IPS-20b (cell line): ENCODE data around the gene ETFRF1.

Source experiments
- H3K27ac ChIP-seq: one replicate; pipeline ENCODE4 v1.5.1; 2013; ENCODE audit warnings: low read length
- H3K27me3 ChIP-seq: 2 replicates; pipeline ENCODE4 v1.6.1; 2013; ENCODE audit warnings: mild to moderate bottlenecking, low read length, inconsistent platforms; ENCODE audit not compliant: insufficient read depth
- H3K36me3 ChIP-seq: 2 replicates; pipeline ENCODE4 v1.6.1; 2013; ENCODE audit warnings: low read depth, mild to moderate bottlenecking, inconsistent platforms, low read length, moderate library complexity; ENCODE audit not compliant: insufficient read depth
- H3K4me1 ChIP-seq: 2 replicates; pipeline ENCODE4 v1.6.1; 2013; ENCODE audit warnings: mild to moderate bottlenecking, control low read depth, inconsistent platforms, low read length, moderate library complexity; ENCODE audit not compliant: insufficient read depth
- H3K4me3 ChIP-seq: 2 replicates; pipeline ENCODE4 v1.5.1; 2013; ENCODE audit warnings: mild to moderate bottlenecking, low read length, inconsistent platforms
- H3K9ac ChIP-seq: 2 replicates; pipeline ENCODE4 v1.6.1; 2013; ENCODE audit warnings: low read depth, mild to moderate bottlenecking, inconsistent platforms, low read length, moderate library complexity
- H3K9me3 ChIP-seq: 2 replicates; pipeline ENCODE4 v1.6.1; 2013; ENCODE audit warnings: mild to moderate bottlenecking, low read depth, low read length, inconsistent platforms; ENCODE audit not compliant: insufficient read depth

ETFRF1 gene

DNA sequence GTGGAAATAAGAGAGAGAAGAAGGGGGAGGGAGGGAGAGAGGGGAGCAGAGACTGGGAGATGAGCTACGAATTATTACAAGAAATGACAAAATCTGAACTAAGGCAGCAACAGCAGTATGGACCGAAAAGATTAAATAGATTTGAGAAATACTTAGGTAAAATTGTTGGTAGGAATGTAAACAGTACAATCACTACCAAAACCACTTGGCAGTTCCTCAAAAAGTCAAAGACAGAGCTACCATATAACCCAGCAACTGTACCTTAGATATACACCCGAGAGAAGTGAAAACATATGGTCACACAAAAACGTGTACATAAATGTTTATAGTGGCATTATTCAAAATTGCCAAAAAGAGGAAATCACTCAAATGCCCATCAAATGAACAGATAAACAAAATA, 41.6 kb downstream of the ETFRF1 start:
- Histone ChIP-seq H3K9me3 (no peaks in the 10 kb centered on the region), H3K9ac (no peak overlapping the region), H3K27ac (no peak overlapping the region), H3K36me3 (peaks cover 49% of the 10 kb centered on the region), H3K27me3 (no peaks in the 10 kb centered on the region), H3K4me3 (no peak overlapping the region), H3K4me1 (no peaks in the 10 kb centered on the region)

DNA sequence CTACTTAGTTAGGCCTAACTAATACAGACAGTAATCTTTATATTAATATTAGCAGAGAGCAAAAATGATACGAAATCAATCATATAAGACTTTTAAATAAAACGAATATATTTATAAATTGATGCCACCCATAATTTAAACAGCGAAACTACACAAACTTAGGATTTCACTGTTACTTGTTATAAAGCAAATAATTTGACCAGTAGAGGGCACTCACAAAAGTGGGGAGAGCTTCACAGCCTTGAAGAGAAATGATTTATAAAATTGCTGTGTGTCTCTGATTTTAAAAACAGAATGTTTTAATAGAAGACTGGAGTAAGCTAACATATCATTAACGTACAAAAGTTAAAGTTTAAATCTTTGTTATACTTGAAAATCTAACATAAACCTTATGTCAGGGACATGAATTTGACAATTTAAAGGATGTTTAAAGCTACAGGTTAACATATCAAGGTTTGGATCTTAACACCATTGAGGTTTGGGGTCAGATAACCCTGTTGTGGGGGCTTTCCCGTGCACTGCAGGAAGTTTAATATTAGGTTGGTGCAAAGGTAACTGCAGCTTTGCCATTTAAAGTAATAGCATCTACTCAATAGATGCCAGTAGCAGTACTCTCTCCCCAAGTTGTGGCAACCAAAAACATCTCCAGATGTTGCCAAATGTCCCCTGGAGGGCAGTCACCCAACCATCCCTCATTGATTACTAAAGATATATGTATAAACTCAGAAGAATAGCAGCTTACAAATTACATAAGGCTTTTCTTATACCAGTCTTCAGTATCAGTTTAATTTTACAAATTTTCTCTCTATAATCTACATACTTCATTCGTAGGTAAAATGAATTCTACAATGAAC, 46.4 kb downstream of the ETFRF1 start:
- Histone ChIP-seq H3K9me3 (no peaks in the 10 kb centered on the region), H3K4me3 (no peak overlapping the region), H3K27ac (no peak overlapping the region), H3K27me3 (no peaks in the 10 kb centered on the region), H3K4me1 (no peaks in the 10 kb centered on the region), H3K36me3 (peaks cover 63% of the 10 kb centered on the region), H3K9ac (no peak overlapping the region)

DNA sequence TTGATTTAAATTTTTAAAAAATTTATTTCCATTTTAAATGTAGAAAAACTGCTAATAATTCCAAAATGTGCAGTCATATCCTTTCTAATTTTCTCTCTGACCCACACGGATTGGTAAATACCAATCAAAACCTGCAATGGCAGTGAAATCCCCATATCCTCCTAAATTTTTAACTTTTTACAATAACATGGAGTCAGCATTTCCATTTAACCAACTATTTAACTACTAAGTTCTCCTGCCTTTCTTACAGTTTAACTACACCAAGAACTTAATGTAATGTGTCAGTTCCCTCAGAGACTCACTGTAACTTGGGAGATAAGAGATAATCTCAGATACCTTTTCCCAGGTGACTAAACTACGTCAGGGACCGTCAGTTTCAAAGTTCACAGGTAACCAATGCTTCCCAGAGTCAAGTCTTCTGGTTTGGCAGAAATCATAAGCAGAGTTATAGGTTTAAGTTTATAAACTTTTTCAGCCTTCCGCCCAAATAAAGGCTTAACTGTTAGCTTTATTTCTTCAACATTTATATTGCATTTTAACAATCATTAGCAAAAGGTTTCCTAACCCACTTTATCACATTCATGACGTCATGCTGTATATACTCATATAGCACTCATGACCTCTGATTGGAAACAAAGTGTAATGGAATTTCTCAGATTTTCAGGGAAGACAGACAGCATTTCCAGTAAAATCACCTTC, 48.1 kb downstream of the ETFRF1 start:
- H3K4me3 ChIP-seq: no peak overlapping the region
- H3K4me1 ChIP-seq: no peaks in the 10 kb centered on the region
- H3K9ac ChIP-seq: no peak overlapping the region
- H3K27me3 ChIP-seq: no peaks in the 10 kb centered on the region
- H3K36me3 ChIP-seq: peaks cover 49% of the 10 kb centered on the region
- no peak overlapping the region for H3K27ac ChIP-seq
- no peaks in the 10 kb centered on the region for H3K9me3 ChIP-seq

DNA sequence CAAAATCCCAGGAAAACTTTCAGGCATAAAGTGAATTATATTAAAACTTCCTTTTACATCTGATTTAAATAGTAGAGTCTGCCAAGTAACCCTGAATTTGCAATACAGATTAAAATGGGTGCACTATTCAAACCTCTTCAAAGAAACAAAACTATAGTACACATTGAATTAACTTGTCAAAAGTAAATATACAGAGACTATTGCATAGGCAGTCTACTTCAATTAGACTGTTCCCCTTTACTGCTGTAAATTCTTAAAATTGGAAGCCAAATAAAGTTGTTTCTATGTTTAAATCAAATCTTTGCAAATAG, 48.6 kb downstream of the ETFRF1 start:
- Histone ChIP-seq H3K27ac (no peak overlapping the region), H3K9ac (no peak overlapping the region), H3K36me3 (peaks cover 45% of the 10 kb centered on the region), H3K27me3 (no peaks in the 10 kb centered on the region), H3K9me3 (no peaks in the 10 kb centered on the region), H3K4me1 (no peaks in the 10 kb centered on the region), H3K4me3 (no peak overlapping the region)

DNA sequence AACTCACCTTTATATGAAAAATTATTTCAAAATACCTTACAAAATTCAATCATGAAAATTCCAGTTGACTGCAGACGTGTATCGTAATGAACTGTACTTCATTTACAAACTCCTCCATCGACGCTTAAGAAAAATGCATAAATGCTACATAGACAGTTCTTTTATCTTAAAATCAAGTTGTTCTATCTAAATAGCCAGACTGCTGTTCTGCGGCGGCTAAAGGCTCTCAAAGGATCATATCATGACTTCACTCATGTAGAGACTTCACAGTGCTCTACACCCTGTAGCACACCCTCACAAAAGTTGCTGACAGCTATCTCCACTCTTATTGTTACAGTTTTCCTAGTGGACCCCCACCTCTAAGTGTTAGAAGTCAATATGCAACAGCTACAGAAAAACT, 50.5 kb downstream of the ETFRF1 start:
- H3K27ac ChIP-seq: no peak overlapping the region
- peaks cover 30% of the 10 kb centered on the region for H3K36me3 ChIP-seq
- H3K4me3 ChIP-seq: no peak overlapping the region
- H3K9me3 ChIP-seq: no peaks in the 10 kb centered on the region
- no peaks in the 10 kb centered on the region; the same call in 1 of the 2 replicates for H3K4me1 ChIP-seq
- no peak overlapping the region for H3K9ac ChIP-seq
- no peaks in the 10 kb centered on the region for H3K27me3 ChIP-seq

DNA sequence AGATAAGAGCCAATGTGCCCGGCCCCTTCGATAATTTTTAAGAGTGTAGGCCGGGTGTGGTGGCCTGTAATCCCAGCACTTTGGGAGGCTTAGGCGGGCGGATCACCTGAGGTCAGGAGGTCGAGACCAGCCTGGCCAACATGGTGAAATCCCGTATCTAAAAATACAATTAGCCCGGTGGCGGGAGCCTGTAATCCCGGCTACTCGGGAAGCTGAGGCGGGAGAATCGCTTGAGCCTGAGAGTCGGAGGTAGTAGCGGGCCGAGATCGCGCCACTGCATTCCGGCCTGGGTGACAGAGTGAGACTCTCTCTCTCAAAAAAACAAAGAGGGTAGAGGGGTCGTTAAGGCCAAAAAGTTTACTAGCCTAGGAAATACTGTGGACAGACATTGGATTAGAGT, 53.1 kb downstream of the ETFRF1 start:
- Histone ChIP-seq H3K27ac (no peak overlapping the region), H3K36me3 (peaks cover 25% of the 10 kb centered on the region), H3K9ac (no peak overlapping the region), H3K9me3 (no peaks in the 10 kb centered on the region), H3K27me3 (peaks cover 15% of the 10 kb centered on the region; the same call in 1 of the 2 replicates), H3K4me3 (no peak overlapping the region), H3K4me1 (peaks cover 4% of the 10 kb centered on the region; the same call in 1 of the 2 replicates)

DNA sequence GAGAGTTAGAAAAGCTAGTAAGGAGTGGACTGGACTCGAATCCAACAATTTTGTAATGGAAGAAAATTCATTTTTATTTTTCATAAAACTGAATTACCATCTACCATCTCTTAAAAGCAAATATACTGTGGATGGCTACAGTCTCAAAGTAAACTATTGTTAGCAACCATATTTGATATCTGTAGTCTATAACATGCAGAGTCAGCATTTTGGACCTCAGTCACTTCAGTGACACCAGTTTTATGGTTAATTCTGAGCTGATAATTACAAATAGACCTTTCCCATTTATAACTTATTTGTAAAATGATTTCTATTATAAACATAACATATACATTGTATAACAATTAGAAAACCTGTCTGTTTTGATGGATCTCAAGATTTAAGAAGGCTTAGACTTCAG, 53.7 kb downstream of the ETFRF1 start:
- no peaks in the 10 kb centered on the region for H3K9me3 ChIP-seq
- H3K9ac ChIP-seq: no peak overlapping the region
- peak overlapping the region; percentile 27 for H3K4me3 ChIP-seq
- no peak overlapping the region for H3K27ac ChIP-seq
- H3K36me3 ChIP-seq: peaks cover 19% of the 10 kb centered on the region; the same call in 1 of the 2 replicates
- H3K27me3 ChIP-seq: peaks cover 19% of the 10 kb centered on the region; the same call in 1 of the 2 replicates
- peaks cover 4% of the 10 kb centered on the region; the same call in 1 of the 2 replicates for H3K4me1 ChIP-seq

DNA sequence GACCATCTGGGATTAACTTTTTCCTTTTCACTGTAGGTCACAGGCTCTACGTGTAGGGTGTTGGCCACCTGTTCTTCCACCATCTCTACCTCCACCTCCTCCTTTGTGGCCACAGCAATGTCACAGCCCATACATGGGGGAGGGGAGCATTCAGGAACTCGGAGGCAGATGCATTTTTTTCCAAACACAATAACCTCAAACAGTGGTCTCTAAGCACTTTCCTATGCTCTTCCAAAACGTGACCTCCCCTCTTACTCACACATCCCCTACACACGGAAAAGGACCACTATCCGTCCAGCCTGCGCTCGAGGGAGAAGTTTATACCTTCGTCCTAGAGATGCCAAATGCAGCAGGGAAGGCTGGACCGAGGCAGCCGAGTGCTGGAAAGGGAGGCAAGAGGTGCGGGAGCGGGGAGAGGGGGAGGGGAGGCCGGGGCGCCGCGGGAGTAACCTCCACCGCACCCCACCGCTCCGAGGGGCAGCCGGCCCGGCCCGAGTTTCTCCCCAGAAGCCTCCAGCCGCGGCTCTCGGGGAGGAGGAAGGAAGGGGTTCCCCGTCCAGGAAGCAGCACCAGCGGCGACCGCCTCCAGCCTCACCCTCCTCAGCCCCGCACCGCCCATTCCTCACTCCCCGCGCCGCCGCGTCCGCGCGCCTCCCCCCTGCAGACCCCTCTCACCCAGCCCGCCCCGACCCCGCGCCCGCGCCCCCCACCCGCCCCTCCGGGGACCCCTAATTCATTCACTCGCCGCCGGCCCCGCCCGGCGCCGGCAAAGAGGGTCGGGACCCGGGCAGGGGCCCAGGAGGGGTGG, 55.1 kb downstream of the ETFRF1 start:
- Histone ChIP-seq H3K27ac (no peak overlapping the region), H3K27me3 (peaks cover 19% of the 10 kb centered on the region; the same call in 1 of the 2 replicates), H3K4me3 (peak overlapping the region; percentile 76), H3K9ac (peak overlapping the region; percentile 71; the same call in 1 of the 2 replicates), H3K9me3 (no peaks in the 10 kb centered on the region), H3K36me3 (peaks cover 6% of the 10 kb centered on the region; the same call in 1 of the 2 replicates), H3K4me1 (peaks cover 4% of the 10 kb centered on the region; the same call in 1 of the 2 replicates)

DNA sequence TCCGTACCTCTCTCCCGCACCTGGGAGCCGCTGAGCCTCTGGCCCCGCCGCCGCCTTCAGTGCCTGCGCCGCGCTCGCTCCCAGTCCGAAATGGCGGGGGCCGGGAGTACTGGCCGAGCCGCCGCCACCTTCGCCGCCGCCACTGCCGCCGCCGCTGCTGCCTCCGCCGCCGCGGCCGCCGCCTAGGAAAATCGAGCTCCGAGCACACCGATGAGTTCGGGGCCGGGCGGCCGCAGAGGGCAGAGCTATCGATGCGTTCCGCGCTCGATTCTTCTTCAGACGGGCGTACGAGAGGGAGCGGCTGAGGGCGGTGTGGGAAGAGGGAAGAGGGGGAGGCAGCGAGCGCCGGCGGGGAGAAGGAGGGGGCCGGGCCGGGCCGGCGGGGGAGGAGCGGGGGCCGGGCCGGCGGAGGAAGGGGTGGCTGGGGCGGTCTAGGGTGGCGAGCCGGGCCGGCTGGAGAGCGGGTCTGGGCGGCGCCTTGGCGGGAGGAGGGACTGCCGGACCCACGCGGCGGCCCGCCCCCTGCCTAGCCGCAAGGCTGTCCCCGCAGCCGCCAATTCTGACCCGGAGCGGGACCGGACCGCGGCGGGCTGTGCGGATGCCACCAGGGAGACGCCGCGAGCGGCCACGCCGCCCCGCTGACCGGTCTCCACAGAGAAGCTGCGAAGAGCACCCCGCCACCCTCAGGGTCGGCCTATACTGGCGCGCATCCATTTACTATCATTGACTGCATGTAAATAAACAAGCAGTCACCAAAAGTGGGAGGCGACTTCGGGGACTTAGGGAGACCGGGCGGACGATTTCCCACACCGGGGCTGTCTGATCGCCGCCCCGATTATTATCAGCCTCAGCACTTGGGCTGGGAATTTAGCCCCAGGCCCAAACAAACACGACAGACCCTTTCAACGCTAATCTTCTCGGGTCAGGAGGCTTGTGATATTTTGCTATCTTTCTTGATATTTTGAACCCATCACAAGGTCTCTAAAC, 56.0 kb downstream of the ETFRF1 start, which contains the start of gene KRAS:
Gene KRAS (minus strand): TSS at position 186 of the 987 bp plus-strand sequence.
- H3K4me3 ChIP-seq: peak within 1 kb of the TSS; percentile 76
- H3K9me3 ChIP-seq: no peaks in the 10 kb centered on the region
- peaks cover 19% of the 10 kb centered on the region; the same call in 1 of the 2 replicates for H3K27me3 ChIP-seq
- peaks cover 4% of the 10 kb centered on the region; the same call in 1 of the 2 replicates for H3K4me1 ChIP-seq
- peak within 1 kb of the TSS; percentile 49 for H3K27ac ChIP-seq
- no peaks in the 10 kb centered on the region for H3K36me3 ChIP-seq
- H3K9ac ChIP-seq: peak within 1 kb of the TSS; percentile 72; the same call in 1 of the 2 replicates

DNA sequence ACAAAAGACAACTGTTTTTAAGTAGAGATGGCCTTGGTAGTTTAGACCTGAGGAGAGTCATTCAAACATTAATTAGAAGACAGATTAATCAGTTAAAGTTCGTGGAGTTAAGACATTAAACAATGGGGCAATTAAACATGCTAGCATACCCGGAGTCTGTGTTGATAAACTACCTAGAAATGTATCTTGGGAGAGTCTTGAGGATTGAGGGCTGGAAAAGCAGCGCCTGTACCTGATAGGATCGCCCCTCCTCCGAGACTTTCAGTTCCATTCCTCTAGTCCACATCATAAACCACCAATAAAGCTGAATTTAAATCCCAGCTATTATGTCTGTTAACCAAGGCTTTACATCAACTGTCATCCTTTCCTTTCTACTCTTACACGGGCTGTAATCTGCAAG, 56.7 kb downstream of the ETFRF1 start:
- H3K36me3 ChIP-seq: no peaks in the 10 kb centered on the region
- peaks cover 6% of the 10 kb centered on the region; the same call in 1 of the 2 replicates for H3K4me1 ChIP-seq
- no peak overlapping the region for H3K27ac ChIP-seq
- H3K9me3 ChIP-seq: no peaks in the 10 kb centered on the region
- H3K9ac ChIP-seq: peak overlapping the region; percentile 72; the same call in 1 of the 2 replicates
- peaks cover 19% of the 10 kb centered on the region; the same call in 1 of the 2 replicates for H3K27me3 ChIP-seq
- H3K4me3 ChIP-seq: peak overlapping the region; percentile 76
